Suprapubic skin (tissue), 4 donors: ENCODE results near the gene STAT1. TPM values are rescaled to one million over a fixed set of nuclear protein-coding genes. Genes with fewer than 3 reads are reported as not detected.

Source experiments
- DNase-seq, 2 donors: peaks; one replicate each; pipeline ENCODE4 v3.0.0-alpha.2; 2019; ENCODE audit warnings: low spot score in 2 of 2
- H3K27ac ChIP-seq: fragments of 200-600 bp; sonication (generic); one replicate; pipeline ENCODE4 v1.5.1; 2019
- H3K27me3 ChIP-seq: fragments of 200-600 bp; sonication (generic); one replicate; pipeline ENCODE4 v1.5.1; 2019
- H3K36me3 ChIP-seq: fragments of 200-600 bp; sonication (generic); one replicate; pipeline ENCODE4 v1.5.1; 2019
- H3K4me1 ChIP-seq: fragments of 200-600 bp; sonication (generic); one replicate; pipeline ENCODE4 v1.5.1; 2019
- H3K4me3 ChIP-seq: fragments of 200-600 bp; sonication (generic); one replicate; pipeline ENCODE4 v1.5.1; 2019; ENCODE audit warnings: mild to moderate bottlenecking
- H3K9me3 ChIP-seq: fragments of 200-600 bp; sonication (generic); one replicate; pipeline ENCODE4 v1.5.1; 2019
- CTCF ChIP-seq, 2 donors: fragments of 200-600 bp in 1 of 2; fragments of 450-650 bp in 1 of 2; sonication (generic) in 1 of 2; IDR thresholded peaks; one replicate each; pipeline ENCODE4 v1.5.1; 2016 to 2019; ENCODE audit warnings: antibody characterized with exemption in 2 of 2, mild to moderate bottlenecking in 1 of 2, moderate library complexity in 1 of 2
- EP300 ChIP-seq: sonication (generic); formaldehyde crosslinking; IDR thresholded peaks from one replicate; pipeline ENCODE4 v1.6.1; 2017; ENCODE audit warnings: antibody characterized with exemption
- POLR2A ChIP-seq, 2 donors: fragments of 450-650 bp; IDR thresholded peaks; one replicate each; pipeline ENCODE4 v1.6.1; 2017; ENCODE audit warnings: antibody characterized with exemption in 2 of 2, mild to moderate bottlenecking in 2 of 2, moderate library complexity in 2 of 2
- POLR2AphosphoS5 ChIP-seq, 3 donors: sonication (generic); formaldehyde crosslinking; IDR thresholded peaks; one replicate each; pipeline ENCODE4 v1.6.1; 2017; ENCODE audit warnings: antibody characterized with exemption in 3 of 3
- WGBS: methylation state at CpG from one replicate; pipeline ENCODE4 v1.1.5; 2018; 5-methylcytosine and 5-hydroxymethylcytosine counted together
- total RNA-seq, 4 donors: library from RNA; depleted of rRNA; stranded (reverse); fragments of >200 nt; gene quantifications; one replicate each; pipeline ENCODE4 v1.1.0, GENCODE V29; 2016

The STAT1 gene
- total RNA-seq, 4 donors from 2014 or later: 33.5 to 60.7 (median 37.6) TPM

- no peak for DNase-seq
- no peak overlapping the region for H3K27ac ChIP-seq
- no peaks in the 10 kb centered on the region for H3K27me3 ChIP-seq
- no peaks in the 10 kb centered on the region for H3K9me3 ChIP-seq
- H3K36me3 ChIP-seq: peaks cover 36% of the 10 kb centered on the region
- H3K4me3 ChIP-seq: no peak overlapping the region
- WGBS: 87% methylated on average over 1 of the region's 1 CpG
- no peak for TF ChIP-seq CTCF (IDR thresholded peaks at IDR 0.05)
- TF ChIP-seq POLR2A (IDR thresholded peaks at IDR 0.05): no peak
- TF ChIP-seq EP300: no peak
- no peaks in the 10 kb centered on the region for H3K4me1 ChIP-seq
Observed at GRCh38 chr2:190932514-190932913, 81.5 kb downstream of the STAT1 start.

- Histone ChIP-seq H3K4me3 (no peak overlapping the region), H3K4me1 (no peaks in the 10 kb centered on the region), H3K9me3 (no peaks in the 10 kb centered on the region), H3K27ac (no peak overlapping the region), H3K27me3 (no peaks in the 10 kb centered on the region), H3K36me3 (peaks cover 48% of the 10 kb centered on the region)
- 93% methylated on average over 3 of the region's 3 CpGs for WGBS
- no peak for DNase-seq
- TF ChIP-seq POLR2AphosphoS5 (IDR thresholded peaks at IDR 0.05) (no peak), CTCF (IDR thresholded peaks at IDR 0.05) (no peak), POLR2A (IDR thresholded peaks at IDR 0.05) (no peak), EP300 (no peak)
Observed at GRCh38 chr2:190930411-190930810, 83.6 kb downstream of the STAT1 start.

- TF ChIP-seq POLR2A (IDR thresholded peaks at IDR 0.05) (no peak), EP300 (no peak), POLR2AphosphoS5 (IDR thresholded peaks at IDR 0.05) (no peak), CTCF (IDR thresholded peaks at IDR 0.05) (no peak)
- Histone ChIP-seq H3K36me3 (peaks cover 48% of the 10 kb centered on the region), H3K9me3 (no peaks in the 10 kb centered on the region), H3K27ac (no peak overlapping the region), H3K4me3 (no peak overlapping the region), H3K27me3 (no peaks in the 10 kb centered on the region), H3K4me1 (no peaks in the 10 kb centered on the region)
- 93% methylated on average over 7 of the region's 7 CpGs for WGBS
- DNase-seq: no peak
Observed at GRCh38 chr2:190929919-190930318, 84.1 kb downstream of the STAT1 start.

- no peak for DNase-seq
- Histone ChIP-seq H3K36me3 (peaks cover 65% of the 10 kb centered on the region), H3K27ac (no peak overlapping the region), H3K27me3 (no peaks in the 10 kb centered on the region), H3K4me3 (no peak overlapping the region), H3K9me3 (no peaks in the 10 kb centered on the region), H3K4me1 (no peaks in the 10 kb centered on the region)
- no peak for TF ChIP-seq EP300
- TF ChIP-seq POLR2AphosphoS5 (IDR thresholded peaks at IDR 0.05): no peak
- no peak for TF ChIP-seq CTCF (IDR thresholded peaks at IDR 0.05)
- TF ChIP-seq POLR2A (IDR thresholded peaks at IDR 0.05): no peak
- 60% methylated on average over 2 of the region's 2 CpGs for WGBS
Observed at GRCh38 chr2:190927301-190927700, 86.7 kb downstream of the STAT1 start.

- no peaks in the 10 kb centered on the region for H3K4me1 ChIP-seq
- H3K27ac ChIP-seq: no peak overlapping the region
- no peaks in the 10 kb centered on the region for H3K27me3 ChIP-seq
- TF ChIP-seq POLR2AphosphoS5 (IDR thresholded peaks at IDR 0.05) (no peak), POLR2A (IDR thresholded peaks at IDR 0.05) (no peak), EP300 (no peak), CTCF (IDR thresholded peaks at IDR 0.05) (no peak)
- H3K4me3 ChIP-seq: no peak overlapping the region
- H3K36me3 ChIP-seq: peaks cover 45% of the 10 kb centered on the region
- no peaks in the 10 kb centered on the region for H3K9me3 ChIP-seq
- DNase-seq: no peak
- WGBS: 96% methylated on average over 1 of the region's 1 CpG
Observed at GRCh38 chr2:190922376-190922775, 91.6 kb downstream of the STAT1 start.
